Neuron (in vitro differentiated cells): ENCODE results near the gene RSKR.
"Not testable (repeated sequence)": the region's sequence is repeated elsewhere in the genome, so short reads cannot be mapped to it uniquely, and the experiment has no call there.

ENCODE experiments used
- H2AFZ ChIP-seq: one replicate; pipeline ENCODE4 v1.6.1; 2013; ENCODE audit warnings: low read depth, mild to moderate bottlenecking, inconsistent platforms, low read length, moderate library complexity
- H3K27me3 ChIP-seq: one replicate; pipeline ENCODE4 v1.6.1; 2013; ENCODE audit warnings: low read length; ENCODE audit not compliant: insufficient read depth
- H3K36me3 ChIP-seq: one replicate; pipeline ENCODE4 v1.6.1; 2013; ENCODE audit warnings: low read length; ENCODE audit not compliant: insufficient read depth
- H3K4me1 ChIP-seq: one replicate; pipeline ENCODE4 v1.6.1; 2013; ENCODE audit warnings: low read length; ENCODE audit not compliant: insufficient read depth
- H3K4me3 ChIP-seq: 2 replicates; pipeline ENCODE4 v1.5.1; 2013; ENCODE audit warnings: mild to moderate bottlenecking, low read length, moderate library complexity
- H3K9me3 ChIP-seq: one replicate; pipeline ENCODE4 v1.6.1; 2013; ENCODE audit warnings: low read length

RSKR gene, protein sequence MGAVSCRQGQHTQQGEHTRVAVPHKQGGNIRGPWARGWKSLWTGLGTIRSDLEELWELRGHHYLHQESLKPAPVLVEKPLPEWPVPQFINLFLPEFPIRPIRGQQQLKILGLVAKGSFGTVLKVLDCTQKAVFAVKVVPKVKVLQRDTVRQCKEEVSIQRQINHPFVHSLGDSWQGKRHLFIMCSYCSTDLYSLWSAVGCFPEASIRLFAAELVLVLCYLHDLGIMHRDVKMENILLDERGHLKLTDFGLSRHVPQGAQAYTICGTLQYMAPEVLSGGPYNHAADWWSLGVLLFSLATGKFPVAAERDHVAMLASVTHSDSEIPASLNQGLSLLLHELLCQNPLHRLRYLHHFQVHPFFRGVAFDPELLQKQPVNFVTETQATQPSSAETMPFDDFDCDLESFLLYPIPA

GRCh38 chr17:28613931-28614381 lies at the start of gene RSKR:
RSKR (minus strand) TSS chr17:28614185; CDS start chr17:28614161, 24 bp downstream.
- Histone ChIP-seq H3K9me3 (no peaks in the 10 kb centered on the region), H2AFZ (no peak within 1 kb of the TSS), H3K27me3 (no peaks in the 10 kb centered on the region), H3K36me3 (peaks cover 90% of the 10 kb centered on the region), H3K4me3 (no peak within 1 kb of the TSS), H3K4me1 (no peaks in the 10 kb centered on the region)

- H3K36me3 ChIP-seq: peaks cover 22% of the 10 kb centered on the region
- H3K27me3 ChIP-seq: no peaks in the 10 kb centered on the region
- peaks cover 2% of the 10 kb centered on the region for H3K9me3 ChIP-seq
- peaks cover 23% of the 10 kb centered on the region for H3K4me1 ChIP-seq
- no peak overlapping the region for H2AFZ ChIP-seq
- no peak overlapping the region for H3K4me3 ChIP-seq
Measured at GRCh38 chr17:28663723-28664122, 49.7 kb upstream of the RSKR start.

- Histone ChIP-seq H3K4me1 (peaks cover 12% of the 10 kb centered on the region), H3K36me3 (peaks cover 23% of the 10 kb centered on the region), H3K4me3 (peak overlapping the region; percentile 83), H3K27me3 (no peaks in the 10 kb centered on the region), H2AFZ (peak overlapping the region; percentile 87), H3K9me3 (peaks cover 4% of the 10 kb centered on the region)
Measured at GRCh38 chr17:28662527-28662829, 48.5 kb upstream of the RSKR start.

- peak within 1 kb of the TSS; percentile 87 for H2AFZ ChIP-seq
- H3K27me3 ChIP-seq: no peaks in the 10 kb centered on the region
- H3K4me3 ChIP-seq: peak within 1 kb of the TSS; percentile 83
- H3K4me1 ChIP-seq: peaks cover 11% of the 10 kb centered on the region
- peaks cover 4% of the 10 kb centered on the region for H3K9me3 ChIP-seq
- peaks cover 23% of the 10 kb centered on the region for H3K36me3 ChIP-seq
Measured at GRCh38 chr17:28661635-28662526, 47.9 kb upstream of the RSKR start, which contains the start of the genes SDF2 and SUPT6H. SDF2 (minus strand) TSS chr17:28661906; CDS start chr17:28661876, 30 bp downstream. SUPT6H (plus strand) TSS chr17:28662205; CDS start chr17:28673402, 11,197 bp downstream.

- Histone ChIP-seq H3K36me3 (peaks cover 24% of the 10 kb centered on the region), H3K4me1 (peaks cover 11% of the 10 kb centered on the region)
- not testable (repeated sequence) for H2AFZ ChIP-seq, H3K27me3 ChIP-seq, H3K9me3 ChIP-seq, H3K4me3 ChIP-seq
Measured at GRCh38 chr17:28659497-28659881, 45.5 kb upstream of the RSKR start.

DNA sequence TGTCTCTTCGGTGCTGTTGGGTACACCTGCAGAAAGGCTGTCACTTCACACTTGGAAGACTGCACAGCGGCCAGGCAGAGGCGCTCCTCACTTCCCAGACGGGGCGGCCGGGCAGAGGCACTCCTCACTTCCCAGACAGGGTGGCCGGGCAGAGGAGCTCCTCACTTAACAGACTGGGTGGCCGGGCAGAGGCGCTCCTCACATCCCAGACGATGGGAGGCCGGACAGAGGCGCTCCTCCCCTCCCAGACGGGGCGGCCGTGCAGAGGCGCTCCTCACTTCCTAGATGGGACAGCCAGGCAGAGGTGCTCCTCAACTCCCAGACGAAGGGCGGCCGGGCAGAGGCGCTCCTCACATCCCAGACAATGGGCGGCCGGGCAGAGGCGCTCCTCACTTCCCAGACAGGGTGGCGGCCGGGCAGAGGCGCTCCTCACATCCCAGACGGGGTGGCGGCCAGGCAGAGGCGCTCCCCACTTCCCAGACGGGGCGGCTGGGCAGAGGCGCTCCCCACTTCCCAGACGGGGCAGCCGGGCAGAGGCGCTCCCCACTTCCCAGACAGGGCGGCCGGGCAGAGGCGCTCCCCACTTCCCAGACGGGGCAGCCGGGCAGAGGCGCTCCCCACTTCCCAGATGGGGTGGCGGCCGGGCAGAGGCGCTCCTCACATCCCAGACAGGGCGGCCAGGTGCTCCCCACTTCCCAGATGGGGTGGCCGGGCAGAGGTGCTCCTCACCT lies 44.9 kb upstream of the RSKR start:
- peaks cover 11% of the 10 kb centered on the region for H3K4me1 ChIP-seq
- H3K36me3 ChIP-seq: peaks cover 23% of the 10 kb centered on the region
- H3K4me3 ChIP-seq, H3K9me3 ChIP-seq, H3K27me3 ChIP-seq, H2AFZ ChIP-seq: not testable (repeated sequence)

GRCh38 chr17:28658342-28658741 lies 44.4 kb upstream of the RSKR start:
- not testable (repeated sequence) for H3K27me3 ChIP-seq, H3K4me3 ChIP-seq, H3K9me3 ChIP-seq, H2AFZ ChIP-seq, H3K4me1 ChIP-seq
- H3K36me3 ChIP-seq: peaks cover 26% of the 10 kb centered on the region

- peaks cover 4% of the 10 kb centered on the region for H3K9me3 ChIP-seq
- peaks cover 4% of the 10 kb centered on the region for H3K4me1 ChIP-seq
- H2AFZ ChIP-seq: no peak overlapping the region
- H3K27me3 ChIP-seq: no peaks in the 10 kb centered on the region
- peaks cover 31% of the 10 kb centered on the region for H3K36me3 ChIP-seq
- H3K4me3 ChIP-seq: no peak overlapping the region
Measured at GRCh38 chr17:28657756-28658155, 43.8 kb upstream of the RSKR start.

DNA sequence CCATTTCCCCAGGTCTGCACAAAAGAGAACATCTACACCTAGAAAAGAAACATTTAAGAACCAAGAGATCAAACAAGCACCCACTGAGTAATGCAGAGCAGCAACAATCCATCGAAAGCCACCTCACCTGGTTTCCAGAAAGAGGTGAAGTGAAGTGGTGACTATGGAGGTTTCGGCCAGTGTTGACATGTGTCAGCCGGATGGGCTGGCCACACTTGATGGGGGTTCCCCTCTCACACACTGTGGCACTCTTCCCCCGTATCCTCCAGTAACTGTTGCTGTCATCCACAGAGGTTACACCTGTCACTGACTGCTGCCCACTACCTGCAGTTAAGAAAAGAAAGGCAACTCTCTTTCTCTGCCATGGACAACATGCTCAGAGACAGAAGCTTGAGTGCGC lies 41.2 kb upstream of the RSKR start:
- no peaks in the 10 kb centered on the region for H3K27me3 ChIP-seq
- H3K4me1 ChIP-seq: no peaks in the 10 kb centered on the region
- peaks cover 4% of the 10 kb centered on the region for H3K9me3 ChIP-seq
- H3K4me3 ChIP-seq: no peak overlapping the region
- peaks cover 46% of the 10 kb centered on the region for H3K36me3 ChIP-seq
- H2AFZ ChIP-seq: no peak overlapping the region

DNA sequence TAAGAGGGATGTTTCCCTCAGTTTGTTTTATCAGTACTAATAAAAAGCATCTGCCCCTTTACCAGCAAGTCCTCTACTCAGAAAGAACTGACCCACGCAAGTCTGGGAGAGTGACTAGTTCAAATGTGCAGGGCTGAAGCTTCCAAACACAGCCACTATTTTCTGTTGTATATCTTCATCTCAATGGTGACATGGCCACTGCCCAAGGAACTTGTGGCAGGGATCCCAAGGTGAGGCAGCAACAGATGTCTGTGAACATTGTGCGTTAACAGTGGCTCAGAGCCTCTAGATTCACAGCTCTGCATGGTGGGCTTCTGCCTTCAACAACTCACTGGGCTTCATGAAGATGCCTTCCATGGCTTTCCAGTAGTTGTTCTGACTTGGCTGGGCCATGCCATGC lies 34.7 kb upstream of the RSKR start:
- Histone ChIP-seq H3K9me3 (no peaks in the 10 kb centered on the region), H3K27me3 (no peaks in the 10 kb centered on the region), H3K4me1 (peaks cover 9% of the 10 kb centered on the region), H3K36me3 (peaks cover 37% of the 10 kb centered on the region), H2AFZ (no peak overlapping the region), H3K4me3 (no peak overlapping the region)

DNA sequence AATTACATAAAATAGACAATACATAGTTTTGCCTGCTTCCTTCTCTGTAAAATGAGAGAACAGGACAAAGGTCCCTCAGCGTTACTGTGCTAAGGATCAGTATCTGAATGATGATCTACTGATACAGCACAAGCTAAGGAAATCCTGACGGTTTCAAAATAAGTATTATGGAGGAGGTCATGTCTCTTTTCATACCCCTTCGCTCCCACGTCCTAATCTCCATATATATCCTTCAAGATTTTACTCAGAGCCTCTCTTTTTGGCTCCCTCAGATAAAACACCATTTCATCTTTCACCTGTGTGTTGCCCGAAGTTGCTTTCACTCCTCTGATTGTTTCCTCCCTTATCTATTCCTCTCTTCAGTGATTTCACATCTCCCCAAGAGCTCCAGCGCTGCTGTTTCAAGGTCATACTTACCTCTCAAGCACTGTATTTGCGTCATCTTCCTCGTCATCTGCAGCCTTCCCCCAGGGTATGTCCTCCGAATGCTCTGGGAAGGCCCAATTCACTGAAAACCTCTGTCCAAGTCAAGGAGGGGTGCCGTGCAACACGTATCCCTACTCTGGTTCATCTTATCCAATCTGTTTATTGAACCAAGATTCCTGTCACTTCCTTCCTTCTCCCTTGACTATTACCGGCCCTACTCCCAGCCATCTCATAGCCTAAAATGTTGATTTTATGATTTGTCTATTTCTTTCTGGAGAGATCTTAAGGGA lies 32.2 kb upstream of the RSKR start:
- Histone ChIP-seq H3K4me3 (no peak overlapping the region), H3K36me3 (peaks cover 46% of the 10 kb centered on the region), H3K4me1 (peaks cover 15% of the 10 kb centered on the region), H3K9me3 (no peaks in the 10 kb centered on the region), H2AFZ (no peak overlapping the region), H3K27me3 (no peaks in the 10 kb centered on the region)

GRCh38 chr17:28645576-28645939 lies 31.6 kb upstream of the RSKR start:
- Histone ChIP-seq H3K36me3 (peaks cover 46% of the 10 kb centered on the region), H3K4me3 (peak overlapping the region; percentile 95), H3K27me3 (no peaks in the 10 kb centered on the region), H3K9me3 (no peaks in the 10 kb centered on the region), H2AFZ (peak overlapping the region; percentile 73), H3K4me1 (peaks cover 15% of the 10 kb centered on the region)
